GM12865 (cell line): ENCODE measurements around the gene KCNJ9.

ENCODE experiments used
- DNase-seq: peaks from one replicate; pipeline ENCODE4 v3.0.0; 2010; ENCODE audit warnings: low read depth
- H3K4me3 ChIP-seq: 2 replicates; pipeline ENCODE4 v1.5.1; 2011; ENCODE audit warnings: mild to moderate bottlenecking, low read depth, low read length, control low read depth
- TF ChIP-seq, protein P1 (sequence below): IDR thresholded peaks from 2 replicates; pipeline ENCODE4 v1.5.1; 2011; ENCODE audit warnings: low read length, control low read depth, low read depth, inconsistent platforms; ENCODE audit not compliant: insufficient read depth; ENCODE audit errors: missing control alignments

The KCNJ9 gene

DNA sequence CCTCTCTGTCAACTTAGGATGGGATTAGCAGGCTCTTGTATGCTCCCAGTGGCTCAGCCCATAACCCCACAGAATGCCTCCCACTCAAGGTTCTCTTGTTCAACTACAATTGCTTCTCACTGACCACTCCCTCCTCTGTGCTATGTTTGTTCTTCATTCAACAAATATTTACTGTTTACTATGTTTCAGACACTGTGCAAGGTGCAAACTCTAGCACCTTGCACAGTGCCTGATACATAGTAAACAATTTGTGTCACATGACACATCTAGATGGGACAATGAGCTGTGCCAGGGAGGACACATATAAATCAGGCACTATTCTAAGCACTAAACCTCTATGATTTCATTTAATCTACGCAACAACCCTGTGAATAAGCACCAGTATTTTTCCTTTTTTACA lies 49.6 kb downstream of the KCNJ9 start:
- no peak overlapping the region for H3K4me3 ChIP-seq
- TF ChIP-seq, protein P1, sequence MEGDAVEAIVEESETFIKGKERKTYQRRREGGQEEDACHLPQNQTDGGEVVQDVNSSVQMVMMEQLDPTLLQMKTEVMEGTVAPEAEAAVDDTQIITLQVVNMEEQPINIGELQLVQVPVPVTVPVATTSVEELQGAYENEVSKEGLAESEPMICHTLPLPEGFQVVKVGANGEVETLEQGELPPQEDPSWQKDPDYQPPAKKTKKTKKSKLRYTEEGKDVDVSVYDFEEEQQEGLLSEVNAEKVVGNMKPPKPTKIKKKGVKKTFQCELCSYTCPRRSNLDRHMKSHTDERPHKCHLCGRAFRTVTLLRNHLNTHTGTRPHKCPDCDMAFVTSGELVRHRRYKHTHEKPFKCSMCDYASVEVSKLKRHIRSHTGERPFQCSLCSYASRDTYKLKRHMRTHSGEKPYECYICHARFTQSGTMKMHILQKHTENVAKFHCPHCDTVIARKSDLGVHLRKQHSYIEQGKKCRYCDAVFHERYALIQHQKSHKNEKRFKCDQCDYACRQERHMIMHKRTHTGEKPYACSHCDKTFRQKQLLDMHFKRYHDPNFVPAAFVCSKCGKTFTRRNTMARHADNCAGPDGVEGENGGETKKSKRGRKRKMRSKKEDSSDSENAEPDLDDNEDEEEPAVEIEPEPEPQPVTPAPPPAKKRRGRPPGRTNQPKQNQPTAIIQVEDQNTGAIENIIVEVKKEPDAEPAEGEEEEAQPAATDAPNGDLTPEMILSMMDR: no peak
- no peak for DNase-seq

DNA sequence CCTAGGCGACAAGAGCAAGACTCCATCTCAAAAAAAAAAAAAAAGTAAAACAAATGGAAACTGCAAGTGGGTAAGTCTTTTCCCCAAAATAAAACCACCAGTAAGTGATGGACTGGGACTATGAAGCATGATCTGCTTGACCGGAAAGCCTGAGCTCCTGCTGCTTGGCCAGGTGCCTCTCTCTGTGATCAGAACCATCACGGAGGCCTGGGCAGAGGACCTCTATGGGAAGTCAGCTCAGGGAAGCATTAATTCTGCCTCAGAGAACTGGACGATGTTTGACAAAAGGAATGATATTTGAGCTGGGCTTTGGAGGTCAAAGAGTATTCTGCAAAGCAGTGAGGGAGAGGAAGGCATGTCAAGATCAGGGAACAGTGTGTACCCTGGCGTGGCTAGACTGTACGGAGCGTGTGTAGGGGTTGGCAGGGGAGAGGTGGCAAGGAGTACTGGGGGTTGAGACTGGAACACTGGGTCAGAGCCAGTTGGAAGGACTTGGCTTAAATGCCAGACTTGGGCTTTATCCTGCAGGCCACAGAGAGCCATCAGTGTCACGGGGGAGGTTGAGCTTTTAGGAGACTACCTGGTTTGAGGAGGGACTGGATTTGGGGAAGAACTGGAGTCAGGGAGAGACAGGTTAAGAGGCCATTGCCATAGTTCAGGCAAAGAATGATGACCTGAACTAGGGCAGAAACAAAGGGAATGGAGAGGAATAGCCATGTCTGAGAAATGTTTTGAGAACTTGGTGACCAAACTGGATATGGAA lies 50.6 kb downstream of the KCNJ9 start:
- no peak for DNase-seq
- TF ChIP-seq, protein P1: no peak
- no peak overlapping the region for H3K4me3 ChIP-seq

DNA sequence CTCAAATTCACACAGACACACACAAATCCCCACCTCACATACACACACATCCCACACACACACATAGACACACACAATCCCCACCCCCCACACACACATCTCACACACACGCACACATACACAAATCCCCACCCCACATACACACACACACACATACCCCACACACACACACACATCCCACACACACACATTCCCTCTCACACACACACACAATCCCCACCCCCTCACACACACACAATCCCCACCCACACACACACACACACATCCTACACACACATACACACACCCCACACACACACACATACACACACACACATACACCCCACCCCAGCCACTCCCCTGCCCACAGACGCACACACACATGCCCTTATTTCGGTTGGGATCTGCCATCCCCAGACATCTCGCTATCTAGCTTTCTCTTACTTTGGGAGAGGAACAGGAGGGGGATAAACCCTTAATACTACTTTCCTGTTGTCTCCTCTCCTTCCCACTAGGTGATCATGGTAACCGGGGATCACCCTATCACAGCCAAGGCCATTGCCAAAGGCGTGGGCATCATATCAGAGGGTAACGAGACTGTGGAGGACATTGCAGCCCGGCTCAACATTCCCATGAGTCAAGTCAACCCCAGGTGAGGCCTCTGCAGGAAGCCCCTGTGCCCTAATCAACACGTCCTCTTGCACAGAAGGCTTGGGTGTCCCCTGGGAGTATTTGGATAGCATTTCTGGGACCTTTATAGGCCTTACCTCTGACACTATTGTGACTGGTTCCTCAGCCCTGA lies 52.8 kb downstream of the KCNJ9 start:
- DNase-seq: no peak
- no peak overlapping the region for H3K4me3 ChIP-seq
- TF ChIP-seq, protein P1: no peak

DNA sequence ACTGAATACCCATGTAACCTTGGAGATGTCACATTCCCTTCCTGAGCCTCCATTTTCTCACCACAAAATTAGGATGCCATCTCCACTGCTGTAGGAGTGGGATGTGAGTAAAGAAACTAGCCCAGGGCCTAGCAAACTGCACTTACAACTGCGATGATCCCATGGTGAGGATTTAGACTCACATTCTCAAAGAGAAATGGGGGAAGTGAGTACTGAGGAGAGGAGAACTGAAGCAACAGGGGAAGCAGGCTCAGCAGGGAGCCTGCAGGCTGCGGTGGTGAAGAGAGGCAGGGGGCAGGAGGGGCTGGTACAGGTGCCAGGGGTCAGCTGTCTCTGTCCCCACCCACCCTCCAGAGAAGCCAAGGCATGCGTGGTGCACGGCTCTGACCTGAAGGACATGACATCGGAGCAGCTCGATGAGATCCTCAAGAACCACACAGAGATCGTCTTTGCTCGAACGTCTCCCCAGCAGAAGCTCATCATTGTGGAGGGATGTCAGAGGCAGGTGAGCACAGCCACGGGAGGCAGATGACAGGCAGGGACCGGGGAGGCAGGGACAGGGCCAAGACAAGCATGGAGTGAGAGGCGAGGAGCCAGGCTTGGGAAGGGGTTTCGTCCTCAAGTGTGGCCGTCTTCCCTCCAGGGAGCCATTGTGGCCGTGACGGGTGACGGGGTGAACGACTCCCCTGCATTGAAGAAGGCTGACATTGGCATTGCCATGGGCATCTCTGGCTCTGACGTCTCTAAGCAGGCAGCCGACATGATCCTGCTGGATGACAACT lies 53.6 kb downstream of the KCNJ9 start:
- H3K4me3 ChIP-seq: no peak overlapping the region
- TF ChIP-seq, protein P1: no peak
- DNase-seq: no peak

DNA sequence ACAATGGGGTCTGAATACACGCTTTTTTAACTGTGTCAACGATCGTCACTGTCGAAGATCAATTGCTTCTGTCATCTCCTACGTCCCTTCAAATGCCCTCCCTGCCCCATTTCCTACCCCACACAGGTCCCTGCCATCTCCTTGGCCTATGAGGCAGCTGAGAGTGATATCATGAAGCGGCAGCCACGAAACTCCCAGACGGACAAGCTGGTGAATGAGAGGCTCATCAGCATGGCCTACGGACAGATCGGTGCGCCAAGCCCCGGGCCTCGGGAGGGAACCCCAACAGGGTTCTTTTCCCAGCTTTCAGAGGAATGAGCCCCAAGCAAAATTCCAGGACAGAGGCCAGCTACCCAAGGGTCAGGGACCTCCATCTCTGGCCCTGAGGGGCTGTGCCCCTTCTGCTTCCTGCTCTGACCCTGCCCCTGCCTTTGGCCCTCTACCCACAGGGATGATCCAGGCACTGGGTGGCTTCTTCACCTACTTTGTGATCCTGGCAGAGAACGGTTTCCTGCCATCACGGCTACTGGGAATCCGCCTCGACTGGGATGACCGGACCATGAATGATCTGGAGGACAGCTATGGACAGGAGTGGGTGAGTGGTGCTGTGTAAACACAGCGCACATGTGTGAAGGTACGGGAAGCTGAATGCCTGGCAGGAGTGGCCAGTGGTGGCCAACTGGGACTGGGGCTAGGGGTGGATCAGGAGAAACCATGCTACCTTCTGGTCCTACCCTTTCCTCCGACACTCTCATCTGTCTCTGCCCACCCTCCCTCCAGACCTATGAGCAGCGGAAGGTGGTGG lies 55.0 kb downstream of the KCNJ9 start:
- no peak overlapping the region for H3K4me3 ChIP-seq
- TF ChIP-seq, protein P1: no peak
- no peak for DNase-seq

DNA sequence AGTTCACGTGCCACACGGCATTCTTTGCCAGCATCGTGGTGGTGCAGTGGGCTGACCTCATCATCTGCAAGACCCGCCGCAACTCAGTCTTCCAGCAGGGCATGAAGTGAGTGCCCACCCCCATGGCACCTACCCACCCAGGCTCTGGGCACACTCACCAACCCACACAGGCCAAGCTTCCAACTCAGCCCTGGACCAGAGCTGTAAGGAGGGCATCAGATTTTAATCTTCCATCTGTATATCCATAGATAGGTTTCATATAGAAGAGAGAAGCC lies 55.5 kb downstream of the KCNJ9 start:
- DNase-seq: no peak
- no peak overlapping the region for H3K4me3 ChIP-seq
- TF ChIP-seq, protein P1: no peak
